GM12878 (cell line): Measurements from ENCODE around the gene CLCNKA. TPM values are rescaled to one million over a fixed set of nuclear protein-coding genes. Genes with fewer than 3 reads are reported as not detected.

Source experiments
- ATAC-seq: fragments of 200-7000 bp; cut with Tn5 transposase; 3 replicates; pipeline ENCODE4 v1.9.1; 2020; ENCODE audit warnings: mild to moderate bottlenecking, moderate library complexity
- BruUV-seq: library from RNA; stranded (reverse); fragments of 400-500 nt; replicated peaks from 2 replicates; lab custom pipeline; 2021; lab: Mats Ljungman, UMichigan
- CTCF ChIA-PET: fragments of 300-600 bp; sonication (Branson Sonifier 250); formaldehyde crosslinking; extraction: SDS; loops from one replicate; lab custom pipeline; 2021; ENCODE audit warnings: inconsistent platforms; lab: Yijun Ruan, JAX
- POLR2A ChIA-PET: fragments of 350-600 bp; formaldehyde crosslinking; extraction: SDS; loops from one replicate; lab custom pipeline; 2021; ENCODE audit warnings: inconsistent platforms; lab: Charles Lee
- RAD21 ChIA-PET: fragments of 300-600 bp; sonication (Branson Sonifier 250); formaldehyde crosslinking; loops from one replicate; lab custom pipeline; 2023; ENCODE audit warnings: antibody characterized with exemption; ENCODE audit not compliant: unreplicated experiment; lab: Charles Lee
- SMC1A ChIA-PET: fragments of 300-600 bp; sonication (Branson Sonifier 250); formaldehyde crosslinking; loops from one replicate; lab custom pipeline; 2023; ENCODE audit not compliant: unreplicated experiment, uncharacterized antibody; lab: Charles Lee
- DNase-seq: peaks from one replicate; pipeline ENCODE4 v3.0.0-alpha.2; 2011; ENCODE audit warnings: low read depth, low spot score
- FAIRE-seq: peaks from 3 replicates; lab custom pipeline; 2011; peaks lifted over from hg19 to GRCh38; lab: Jason Lieb, UNC
- H2AFZ ChIP-seq: 2 replicates; pipeline ENCODE4 v1.6.0; 2011; ENCODE audit warnings: low read depth, low read length, control low read depth; ENCODE audit not compliant: control insufficient read depth
- H3K27ac ChIP-seq: 2 replicates; pipeline ENCODE4 v1.5.1; 2011; ENCODE audit warnings: control low read depth; ENCODE audit not compliant: control insufficient read depth, insufficient read depth
- H3K27me3 ChIP-seq, 2 experiments: replicated peaks in 1 of 2; 2 replicates each; pipeline versions ENCODE4 v1.6.0 to v1.6.1; 2011; ENCODE audit warnings: low read length in 1 of 2; ENCODE audit not compliant: control insufficient read depth in 2 of 2, insufficient read depth in 2 of 2
- H3K36me3 ChIP-seq, 2 experiments: 2 replicates each; pipeline ENCODE4 v1.5.1; 2011; ENCODE audit warnings: low read length in 1 of 2; ENCODE audit not compliant: control insufficient read depth in 2 of 2, insufficient read depth in 2 of 2
- H3K4me1 ChIP-seq: 2 replicates; pipeline ENCODE4 v1.6.1; 2011; ENCODE audit warnings: mild to moderate bottlenecking, low read length, moderate library complexity, mixed read lengths; ENCODE audit not compliant: control insufficient read depth, insufficient read depth
- H3K4me2 ChIP-seq: 2 replicates; pipeline ENCODE4 v1.6.0; 2011; ENCODE audit warnings: control low read depth; ENCODE audit not compliant: control insufficient read depth, insufficient read depth
- H3K4me3 ChIP-seq: fragments of 200-600 bp; sonication (generic); 2 replicates; pipeline ENCODE4 v1.5.1; 2016
- H3K79me2 ChIP-seq: 2 replicates; pipeline ENCODE4 v1.6.0; 2011; ENCODE audit warnings: low read length; ENCODE audit not compliant: control insufficient read depth, insufficient read depth
- H3K9ac ChIP-seq: 2 replicates; pipeline ENCODE4 v1.8.0; 2011; ENCODE audit warnings: low read length, control low read depth, mixed read lengths; ENCODE audit not compliant: control insufficient read depth, insufficient read depth
- H3K9me3 ChIP-seq: replicated peaks from 3 replicates; pipeline ENCODE4 v1.5.1; 2011; ENCODE audit warnings: mild to moderate bottlenecking, low read length; ENCODE audit not compliant: control insufficient read depth, insufficient read depth
- H4K20me1 ChIP-seq: 2 replicates; pipeline ENCODE4 v1.6.0; 2011; ENCODE audit not compliant: control insufficient read depth, insufficient read depth
- BACH1 ChIP-seq: fragments of 450-650 bp; IDR thresholded peaks from 2 replicates; pipeline ENCODE4 v1.6.1; 2017; ENCODE audit warnings: mild to moderate bottlenecking, borderline replicate concordance
- CBX5 ChIP-seq: sonication (generic); IDR thresholded peaks from 2 replicates; pipeline ENCODE4 v1.6.1; 2016; ENCODE audit warnings: low read depth, moderate library complexity, mild to moderate bottlenecking, inconsistent platforms
- CREB1 ChIP-seq: IDR thresholded peaks from 2 replicates; pipeline ENCODE4 v1.6.1; 2012; ENCODE audit warnings: low read depth, mild to moderate bottlenecking, inconsistent platforms
- CTCF ChIP-seq, 3 experiments: IDR thresholded peaks in 2 of 3; conservative IDR thresholded peaks in 1 of 3; 2 replicates each; pipeline ENCODE4 v1.5.1; 2011; ENCODE audit warnings: low read depth in 3 of 3, low read length in 3 of 3, mild to moderate bottlenecking in 3 of 3, control low read depth in 2 of 3, moderate library complexity in 2 of 3, inconsistent platforms in 1 of 3, mixed read lengths in 1 of 3; ENCODE audit not compliant: control insufficient read depth in 2 of 3, insufficient read depth in 1 of 3; ENCODE audit errors: extremely low read depth in 1 of 3
- EP300 ChIP-seq, 2 experiments: fragments of 150-350 bp in 1 of 2; IDR thresholded peaks; 2 replicates each; pipeline ENCODE4 v1.6.1; 2011 to 2012; ENCODE audit warnings: low read depth in 2 of 2, low read length in 2 of 2, borderline replicate concordance in 1 of 2, improper control_type of control experiment in 1 of 2, inconsistent platforms in 1 of 2; ENCODE audit not compliant: control insufficient read depth in 1 of 2
- EZH2 ChIP-seq: IDR thresholded peaks from 2 replicates; pipeline ENCODE4 v1.6.1; 2012; ENCODE audit warnings: low read depth, mild to moderate bottlenecking, control low read depth, inconsistent platforms, low read length, borderline replicate concordance; ENCODE audit not compliant: control insufficient read depth
- GATAD2B ChIP-seq: fragments of 450-650 bp; conservative IDR thresholded peaks from 2 replicates; pipeline ENCODE4 v1.6.1; 2017; ENCODE audit warnings: low read depth, mild to moderate bottlenecking, moderate library complexity
- NFYA ChIP-seq: IDR thresholded peaks from 2 replicates; pipeline ENCODE4 v1.6.1; 2011; ENCODE audit warnings: low read depth, mild to moderate bottlenecking, low read length, improper control_type of control experiment, borderline replicate concordance
- NKRF ChIP-seq: fragments of 450-650 bp; conservative IDR thresholded peaks from 2 replicates; pipeline ENCODE4 v1.6.1; 2017; ENCODE audit warnings: mild to moderate bottlenecking, moderate library complexity
- POLR2AphosphoS2 ChIP-seq: IDR thresholded peaks from 2 replicates; pipeline ENCODE4 v1.6.1; 2011; ENCODE audit warnings: low read depth, mild to moderate bottlenecking, low read length, improper control_type of control experiment, moderate library complexity
- TARDBP ChIP-seq: IDR thresholded peaks from 2 replicates; pipeline ENCODE4 v1.6.1; 2016; ENCODE audit warnings: borderline replicate concordance
- ZBTB40 ChIP-seq: fragments of 450-650 bp; IDR thresholded peaks from 2 replicates; pipeline ENCODE4 v1.6.1; 2016; ENCODE audit warnings: mild to moderate bottlenecking, moderate library complexity, borderline replicate concordance
- ZNF384 ChIP-seq: IDR thresholded peaks from 2 replicates; pipeline ENCODE4 v1.6.1; 2012; ENCODE audit warnings: low read depth, mild to moderate bottlenecking, low read length, improper control_type of control experiment, borderline replicate concordance
- WGBS: methylation state at CpG from one replicate; pipeline ENCODE4 v1.1.6; 2016; ENCODE audit warnings: low lambda C conversion rate; ENCODE audit not compliant: insufficient replicate concordance, insufficient coverage; ENCODE audit errors: missing lambda C conversion rate; 5-methylcytosine and 5-hydroxymethylcytosine counted together
- in situ Hi-C: fragments of 300-500 bp; cut with MboI; formaldehyde crosslinking; loops from 9 replicates; pipeline ENCODE4 v1.14.3; 2018; ENCODE audit warnings: mixed read lengths
- intact Hi-C: fragments of 100-400 bp; cut with micrococcal nuclease; formaldehyde crosslinking; loops from one replicate; pipeline ENCODE4 v1.14.2; 2022; ENCODE audit not compliant: unreplicated experiment
- polyA plus RNA-seq, 11 experiments: library from polyadenylated mRNA; depleted of rRNA in 4 of 11; unstranded in 6 of 11; stranded (reverse) in 5 of 11; fragments of >200 nt; fragmentation: Nextera tagmentation in 4 of 11; fragmentation: Illumina TruSeq in 1 of 11; extraction: Ambion mirVana in 4 of 11; extraction: Trizol in 1 of 11; gene quantifications; 1 replicate in 1 of 11; 2 replicates in 10 of 11; pipeline versions ENCODE4 v1.2.1 to v1.2.3, GENCODE V29; 2011 to 2016; ENCODE audit warnings: inconsistent platforms in 2 of 11, missing spikeins in 2 of 11, low read depth in 1 of 11
- total RNA-seq, 4 experiments: library from RNA; depleted of rRNA in 3 of 4; stranded (reverse); fragments of >200 nt in 3 of 4; fragmentation: Illumina TruSeq in 1 of 4; extraction: Trizol in 1 of 4; gene quantifications; 2 replicates each; pipeline versions ENCODE4 v1.2.1 to v1.2.3, GENCODE V29; 2013 to 2021

Gene CLCNKA
- total and polyA plus RNA-seq, 10 of the 15 experiments (the other 5 are each of a cell fraction or from before 2014, with no cell fraction given): 0.02 to 0.15 (median 0.08) TPM; not detected in 6

GRCh38 chr1:16080422-16081150 is 58.8 kb downstream of the CLCNKA start:
- no peak for FAIRE-seq
- H3K9me3 ChIP-seq: no peaks in the 10 kb centered on the region
- ChIA-PET SMC1A (interaction anchor here (1.1 to 4.9 kb wide), 8 partner anchors 37 to 284 kb away, joined by 3 to 63 read pairs (median 14); partner anchors contain the start of gene CPLANE2), CTCF (interaction anchor here (1.0 to 10.0 kb wide), 11 partner anchors 12 to 289 kb away, joined by 3 to 375 read pairs (median 14); no protein-coding TSS in a partner anchor), POLR2A (no interaction called here)
- BruUV-seq: no TSS peak
- H3K79me2 ChIP-seq: no peaks in the 10 kb centered on the region
- no peaks in the 10 kb centered on the region for H3K27me3 ChIP-seq
- no peak overlapping the region for H2AFZ ChIP-seq
- TF ChIP-seq NFYA: no peak
- TF ChIP-seq CBX5: no peak
- no peak for TF ChIP-seq CREB1
- no peak for TF ChIP-seq EP300 (IDR thresholded peaks at IDR 0.05; ENCODE audit: borderline replicate concordance in 1 of 2, control insufficient read depth in 1 of 2, low read depth in 2 of 2, low read length in 2 of 2)
- no peak for TF ChIP-seq NKRF
- TF ChIP-seq ZNF384: no peak
- no peak for TF ChIP-seq EZH2
- no peak for TF ChIP-seq GATAD2B
- no peak for TF ChIP-seq ZBTB40
- no peak for TF ChIP-seq CTCF (IDR thresholded peaks at IDR 0.05 in 2 of 3, conservative IDR thresholded peaks at IDR 0.05 in 1 of 3; ENCODE audit: control insufficient read depth in 2 of 3, extremely low read depth in 1 of 3, insufficient read depth in 1 of 3, low read depth in 3 of 3, low read length in 3 of 3)
- TF ChIP-seq POLR2AphosphoS2: no peak
- TF ChIP-seq TARDBP: no peak
- no peak for TF ChIP-seq BACH1
- TF ChIP-seq, all 136 proteins: peak for 0
- Histone ChIP-seq H4K20me1 (no peaks in the 10 kb centered on the region), H3K4me1 (peaks cover 8% of the 10 kb centered on the region), H3K27ac (no peak overlapping the region), H3K4me3 (no peak overlapping the region), H3K4me2 (no peak overlapping the region), H3K36me3 (no peaks in the 10 kb centered on the region), H3K9ac (no peak overlapping the region)
- in situ Hi-C loops: loop anchor here (5.0 kb wide), 1 partner anchor 102 kb away; no protein-coding TSS in a partner anchor
- ATAC-seq (no peak), DNase-seq (no peak)
- WGBS: 12% methylated on average over 5 of the region's 5 CpGs
- RAD21 ChIA-PET: interaction anchor here (0.5 to 9.7 kb wide), 4 partner anchors 85 to 283 kb away, joined by 3 to 223 read pairs (median 11); no protein-coding TSS in a partner anchor
- intact Hi-C loops: no loop called here
